GM19099 (cell line): ENCODE measurements around the gene SLCO2B1.

Experiments used
- POLR2A ChIP-seq: IDR thresholded peaks from 3 replicates; pipeline ENCODE4 v1.6.1; 2011; ENCODE audit warnings: low read depth; ENCODE audit not compliant: insufficient read length; ENCODE audit errors: extremely low read depth

SLCO2B1 gene

DNA sequence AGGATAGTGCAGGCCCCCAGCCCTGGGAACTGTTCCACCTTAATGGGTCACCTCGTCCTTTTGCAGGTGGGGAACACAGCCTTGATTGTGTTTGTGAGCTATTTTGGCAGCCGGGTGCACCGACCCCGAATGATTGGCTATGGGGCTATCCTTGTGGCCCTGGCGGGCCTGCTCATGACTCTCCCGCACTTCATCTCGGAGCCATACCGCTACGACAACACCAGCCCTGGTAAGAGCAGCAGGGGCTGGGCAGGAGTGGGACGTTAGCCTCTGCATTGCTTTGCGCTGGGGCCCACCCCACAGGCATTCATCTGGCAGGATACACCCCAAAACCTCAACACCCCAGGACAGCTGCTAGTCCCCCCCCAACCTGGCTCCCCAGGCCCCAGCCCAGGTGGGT lies 14.8 kb downstream of the SLCO2B1 start:
- TF ChIP-seq POLR2A, result no peak

- no peak for TF ChIP-seq POLR2A
Observed at GRCh38 chr11:75166791-75167190, 15.9 kb downstream of the SLCO2B1 start.

- TF ChIP-seq POLR2A, result no peak
Observed at GRCh38 chr11:75167617-75168016, 16.7 kb downstream of the SLCO2B1 start.

DNA sequence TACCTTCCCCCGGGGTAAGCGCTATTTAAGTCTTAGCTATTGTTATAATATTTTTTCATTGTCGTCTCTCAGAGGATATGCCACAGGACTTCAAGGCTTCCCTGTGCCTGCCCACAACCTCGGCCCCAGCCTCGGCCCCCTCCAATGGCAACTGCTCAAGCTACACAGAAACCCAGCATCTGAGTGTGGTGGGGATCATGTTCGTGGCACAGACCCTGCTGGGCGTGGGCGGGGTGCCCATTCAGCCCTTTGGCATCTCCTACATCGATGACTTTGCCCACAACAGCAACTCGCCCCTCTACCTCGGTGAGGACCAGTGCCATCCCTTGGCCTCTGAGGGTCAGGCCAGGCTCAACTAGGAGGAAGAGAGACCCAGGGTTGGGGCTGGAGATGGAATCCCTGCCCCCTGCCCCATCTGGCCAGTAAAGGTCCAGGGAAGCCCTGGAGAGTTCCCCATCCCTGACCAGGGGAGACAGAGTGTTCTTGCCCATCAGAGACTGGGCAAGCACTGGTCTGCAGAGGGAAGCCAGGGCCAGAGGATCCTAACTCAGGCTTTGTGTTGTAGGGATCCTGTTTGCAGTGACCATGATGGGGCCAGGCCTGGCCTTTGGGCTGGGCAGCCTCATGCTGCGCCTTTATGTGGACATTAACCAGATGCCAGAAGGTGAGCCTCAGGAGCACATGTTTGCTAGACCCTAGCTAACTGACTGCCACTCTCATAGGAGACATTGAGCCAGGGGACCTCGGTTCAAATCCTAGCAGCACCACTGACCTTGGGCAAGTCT lies 18.4 kb downstream of the SLCO2B1 start:
- TF ChIP-seq POLR2A, result no peak

DNA sequence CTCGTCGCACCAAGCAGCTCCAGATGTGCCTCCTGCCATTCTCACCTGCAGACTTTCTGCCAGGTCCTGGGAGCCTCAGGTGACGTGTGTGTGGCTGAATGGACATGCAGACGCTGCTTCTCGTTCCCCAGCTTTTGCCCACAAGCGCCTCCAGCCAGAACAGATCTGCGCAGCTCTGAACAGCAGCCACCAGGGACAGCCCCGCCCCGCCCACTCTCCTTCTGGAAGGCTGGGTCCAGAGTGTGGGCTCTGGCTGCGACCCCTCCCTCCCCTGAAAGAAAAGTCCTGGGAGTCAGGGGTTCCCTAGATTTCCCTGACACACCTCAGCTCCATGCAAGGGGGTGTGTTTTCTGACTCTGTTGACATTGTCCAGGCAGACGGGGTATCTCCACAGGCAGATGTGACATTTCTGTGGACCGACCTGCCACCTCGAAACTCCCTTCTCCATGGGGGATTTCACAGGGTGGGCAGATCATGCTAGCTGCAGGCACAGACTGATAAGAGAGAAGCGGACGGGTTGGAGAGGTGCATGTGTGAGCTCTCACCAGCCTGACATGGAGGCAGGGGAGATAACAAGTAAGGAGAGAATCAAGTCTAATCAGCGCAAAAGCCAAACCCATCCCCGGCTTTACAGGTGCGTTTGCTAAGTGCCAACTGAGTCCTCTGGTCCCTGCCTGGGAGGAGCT lies 19.8 kb downstream of the SLCO2B1 start:
- no peak for TF ChIP-seq POLR2A

DNA sequence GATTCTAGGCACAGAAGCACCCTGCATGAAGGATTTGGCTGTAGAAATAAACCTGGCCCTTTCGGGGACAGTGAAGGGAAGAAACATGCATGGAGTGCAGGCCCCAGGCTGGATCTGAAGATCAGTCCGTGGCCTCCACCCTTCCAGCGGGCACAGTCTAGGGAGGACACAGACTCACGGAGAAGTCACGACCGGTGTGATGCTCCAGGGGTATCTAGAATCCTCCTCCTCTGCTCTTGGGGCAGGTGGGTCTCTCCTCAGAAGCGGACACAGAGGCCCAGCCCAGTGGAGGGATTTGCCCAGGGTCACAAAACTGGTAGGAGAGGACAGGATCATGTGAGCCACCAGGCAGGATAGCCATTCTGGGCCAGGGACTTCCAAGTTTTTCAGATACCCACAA lies 22.4 kb downstream of the SLCO2B1 start:
- TF ChIP-seq POLR2A, result no peak

DNA sequence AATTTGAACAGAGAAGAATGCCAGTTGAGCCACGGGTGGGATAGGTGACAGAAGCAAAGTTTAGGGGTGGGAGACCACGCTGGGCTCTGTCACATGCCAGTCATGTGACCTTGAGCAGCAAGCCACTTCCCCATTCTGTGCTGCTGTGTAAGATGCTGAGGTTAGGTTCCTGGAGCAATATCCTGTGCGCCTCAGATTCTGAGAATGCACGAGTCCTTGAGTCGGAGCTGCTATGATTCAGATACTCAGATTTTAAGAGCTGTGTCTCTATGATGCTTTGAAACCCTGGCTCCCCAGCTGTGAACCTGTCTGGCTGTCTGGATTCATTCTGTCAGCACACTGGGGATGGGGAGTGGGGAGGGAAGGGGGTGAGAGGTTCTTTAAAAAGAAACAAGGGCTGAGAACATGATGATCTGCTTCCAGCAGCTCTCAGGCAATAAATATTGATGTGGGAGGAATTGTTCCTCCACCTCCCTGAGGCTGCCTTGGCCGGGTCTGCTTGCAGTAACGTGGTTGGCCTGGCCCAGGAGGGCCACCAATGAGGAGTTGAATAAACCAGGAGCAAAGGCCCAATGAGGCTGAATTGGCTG lies 24.0 kb downstream of the SLCO2B1 start:
- no peak for TF ChIP-seq POLR2A

DNA sequence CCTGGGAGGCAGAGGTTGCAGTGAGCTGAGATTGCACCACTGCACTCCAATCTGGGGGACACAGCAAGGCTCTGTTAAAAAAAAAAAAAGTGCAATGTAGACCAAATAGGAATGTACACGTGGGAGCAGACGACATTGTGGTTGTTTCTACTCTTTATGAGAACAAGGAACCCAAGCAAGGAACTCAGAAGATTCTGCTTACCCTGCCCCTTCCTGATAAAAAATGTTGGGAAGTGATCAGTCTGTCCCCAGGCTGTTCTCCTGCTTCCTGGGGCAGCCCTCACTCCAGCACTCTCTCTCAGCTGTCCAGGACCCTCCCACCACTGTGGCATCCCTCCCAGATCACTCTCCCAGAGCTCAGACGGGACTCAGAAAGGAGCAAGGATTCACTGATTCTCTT lies 31.8 kb downstream of the SLCO2B1 start:
- no peak for TF ChIP-seq POLR2A

DNA sequence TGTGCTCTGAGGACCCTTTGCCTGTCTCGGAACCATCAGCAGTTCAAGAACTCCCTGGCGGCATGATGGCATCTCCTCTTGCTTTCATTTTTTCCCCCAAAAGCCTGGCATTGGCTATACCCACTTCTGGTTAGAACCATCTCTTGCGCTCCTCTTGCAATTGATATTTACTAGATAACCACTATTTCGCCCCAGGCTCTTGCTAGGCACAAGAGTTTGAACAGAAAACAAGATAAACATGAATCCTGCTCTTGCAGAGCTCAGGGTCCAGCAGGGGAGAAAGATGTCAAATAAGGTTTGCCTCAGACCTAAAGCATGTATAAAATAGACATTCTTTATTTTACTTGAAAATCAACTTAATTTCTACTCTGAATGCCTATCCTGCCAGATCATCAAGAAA lies 33.1 kb downstream of the SLCO2B1 start:
- TF ChIP-seq POLR2A, result no peak

GRCh38 chr11:75184757-75185425 lies 34.0 kb downstream of the SLCO2B1 start:
- no peak for TF ChIP-seq POLR2A

GRCh38 chr11:75185866-75186265 lies 35.0 kb downstream of the SLCO2B1 start:
- no peak for TF ChIP-seq POLR2A

GRCh38 chr11:75186999-75187398 lies 36.1 kb downstream of the SLCO2B1 start:
- TF ChIP-seq POLR2A, result no peak

- no peak for TF ChIP-seq POLR2A
Observed at GRCh38 chr11:75188671-75189070, 37.8 kb downstream of the SLCO2B1 start.

DNA sequence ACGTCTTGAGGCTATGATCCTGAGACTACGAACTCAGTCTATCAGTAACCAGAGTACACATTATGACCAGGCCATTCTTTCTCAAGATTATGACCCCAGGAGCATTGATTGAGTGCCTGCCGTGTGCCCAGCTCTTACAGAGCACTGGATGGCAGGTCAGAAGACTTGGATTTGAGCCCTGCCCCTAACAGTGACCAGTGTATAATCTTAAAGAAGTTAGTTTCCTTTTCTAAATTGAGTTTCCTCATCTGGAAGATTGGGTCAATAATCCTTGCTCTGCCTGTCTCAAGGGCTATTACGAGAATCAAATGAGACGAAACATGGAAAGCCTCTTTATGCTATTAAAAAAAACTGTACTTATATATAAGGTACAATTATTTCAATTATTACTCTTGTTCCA lies 38.2 kb downstream of the SLCO2B1 start:
- no peak for TF ChIP-seq POLR2A

- no peak for TF ChIP-seq POLR2A
Observed at GRCh38 chr11:75189911-75190310, 39.0 kb downstream of the SLCO2B1 start.
